SIG-M5 (cell line): ENCODE measurements around the gene DPP3.

Experiments used
- DNase-seq: peaks from one replicate; lab custom pipeline; 2025; lab: John Stamatoyannopoulos, UW

Gene DPP3

DNA sequence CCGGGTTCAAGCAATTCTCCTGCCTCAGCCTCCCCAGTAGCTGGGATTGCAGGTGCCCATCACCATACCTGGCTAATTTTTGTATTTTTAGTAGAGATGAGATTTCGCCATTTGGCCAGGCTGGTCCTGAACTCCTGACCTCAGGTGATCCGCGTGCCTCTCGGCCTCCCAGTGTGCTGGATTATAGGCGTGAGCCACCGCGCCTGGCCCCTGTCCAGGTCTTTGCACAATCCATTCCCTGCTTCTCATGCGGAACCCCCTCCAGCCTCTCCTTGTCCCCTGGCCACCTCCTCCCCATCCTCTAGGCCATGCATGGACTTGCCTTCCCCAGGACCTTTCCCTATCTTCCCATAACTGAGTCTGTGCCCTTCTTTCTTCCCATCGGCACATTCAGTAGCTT, 8.7 kb downstream of the DPP3 start:
- DNase-seq, result no peak

GRCh38 chr11:66489636-66490035, 9.4 kb downstream of the DPP3 start:
- DNase-seq, result no peak

DNA sequence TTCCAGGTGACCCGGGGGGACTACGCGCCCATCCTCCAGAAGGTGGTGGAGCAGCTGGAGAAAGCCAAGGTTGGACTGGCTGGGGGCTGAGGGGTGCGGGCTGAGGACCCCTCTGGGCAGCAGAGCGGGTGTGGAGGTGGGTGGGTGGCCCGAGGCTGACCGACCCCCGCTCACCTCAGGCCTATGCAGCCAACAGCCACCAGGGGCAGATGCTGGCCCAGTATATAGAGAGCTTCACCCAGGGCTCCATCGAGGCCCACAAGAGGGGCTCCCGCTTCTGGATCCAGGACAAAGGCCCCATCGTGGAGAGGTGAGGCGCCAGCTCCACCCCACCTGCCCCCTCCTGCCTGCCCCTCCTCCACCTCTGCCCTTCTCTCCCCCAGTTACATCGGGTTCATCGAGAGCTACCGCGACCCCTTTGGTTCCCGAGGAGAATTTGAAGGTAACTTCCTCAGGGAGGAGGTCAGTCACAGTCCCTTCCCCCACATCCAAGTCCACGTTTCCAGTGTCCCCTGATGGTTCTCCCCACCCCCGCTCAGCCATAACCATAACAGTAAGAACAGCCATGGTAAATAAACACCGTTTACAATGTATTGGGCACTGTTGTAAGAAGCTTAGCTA, 11.2 kb downstream of the DPP3 start:
- DNase-seq, result no peak

DNA sequence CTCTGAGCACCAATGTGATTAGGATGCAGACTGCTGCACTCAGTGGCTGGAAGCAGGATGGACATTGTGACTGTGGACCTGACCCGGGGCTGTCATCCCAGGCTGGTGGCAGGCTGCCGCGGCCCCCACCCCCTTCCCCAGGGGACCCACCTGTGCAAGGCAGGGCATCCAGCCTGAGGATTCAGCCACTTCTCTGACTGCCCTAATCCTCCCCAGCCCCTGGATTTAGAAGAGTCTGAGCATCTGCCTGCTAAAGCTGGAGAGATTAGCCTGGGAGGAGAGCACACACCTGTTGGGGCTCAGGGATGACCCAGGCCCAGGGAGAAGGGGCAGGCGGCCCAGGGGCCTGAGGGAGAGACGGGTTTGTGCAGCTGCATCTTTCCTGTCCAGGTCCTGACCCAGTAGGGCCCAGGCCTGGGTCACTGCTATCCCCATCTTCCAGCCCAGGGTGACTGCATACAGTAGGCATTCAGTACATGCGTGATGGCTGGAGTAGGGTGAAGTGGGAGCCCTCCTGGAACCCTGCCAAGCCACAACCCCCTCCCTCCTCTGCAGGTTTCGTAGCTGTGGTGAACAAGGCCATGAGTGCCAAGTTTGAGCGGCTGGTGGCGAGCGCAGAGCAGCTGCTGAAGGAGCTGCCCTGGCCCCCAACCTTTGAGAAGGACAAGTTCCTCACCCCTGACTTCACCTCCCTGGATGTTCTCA, 12.1 kb downstream of the DPP3 start:
- no peak for DNase-seq

- no peak for DNase-seq
Measured at GRCh38 chr11:66493130-66493529, 12.9 kb downstream of the DPP3 start.

GRCh38 chr11:66494458-66494857, 14.2 kb downstream of the DPP3 start:
- no peak for DNase-seq

- no peak for DNase-seq
Measured at GRCh38 chr11:66494935-66495334, 14.7 kb downstream of the DPP3 start.

- DNase-seq, result no peak
Measured at GRCh38 chr11:66495401-66495854, 15.2 kb downstream of the DPP3 start.

GRCh38 chr11:66497206-66497605, 17.0 kb downstream of the DPP3 start:
- no peak for DNase-seq

DNA sequence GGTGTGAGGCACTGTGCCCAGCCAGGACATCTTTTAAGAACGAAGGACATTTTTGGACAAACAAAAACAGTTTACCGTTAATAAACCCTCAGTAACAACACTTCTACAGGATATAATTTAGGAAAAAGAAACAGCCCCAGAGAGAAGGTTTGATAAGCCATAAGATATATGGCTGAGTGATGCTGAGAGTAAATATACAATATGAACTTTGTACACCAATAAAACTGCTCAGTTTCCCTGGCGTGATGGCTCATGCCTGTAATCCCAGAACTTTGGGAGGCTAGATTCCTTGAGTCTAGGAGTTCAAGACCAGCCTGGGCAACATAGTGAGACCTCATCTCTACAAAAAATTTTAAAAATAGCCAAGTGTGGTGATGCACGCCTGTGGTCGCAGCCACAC, 18.3 kb downstream of the DPP3 start:
- no peak for DNase-seq

- no peak for DNase-seq
Measured at GRCh38 chr11:66505276-66505816, 25.1 kb downstream of the DPP3 start.

DNA sequence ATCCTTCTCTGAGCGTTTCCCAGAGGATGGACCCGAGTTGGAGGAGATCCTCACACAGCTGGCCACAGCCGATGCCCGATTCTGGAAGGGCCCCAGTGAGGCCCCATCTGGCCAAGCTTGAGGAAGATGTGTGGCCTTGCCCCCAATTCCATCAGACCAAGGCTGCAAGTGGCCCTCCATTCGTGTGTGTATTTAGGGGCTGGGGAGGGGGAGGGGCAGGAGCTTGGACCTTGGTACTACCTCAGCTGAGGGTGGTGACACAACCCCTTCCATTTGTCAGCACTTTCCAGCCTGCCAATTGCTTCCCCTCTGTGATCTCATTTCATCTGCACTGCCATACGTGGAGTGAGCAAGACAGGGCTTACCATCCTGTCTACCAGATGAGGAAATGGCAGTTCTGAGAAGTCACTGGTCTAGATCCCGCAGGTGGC, 28.9 kb downstream of the DPP3 start:
- DNase-seq, result no peak

DNA sequence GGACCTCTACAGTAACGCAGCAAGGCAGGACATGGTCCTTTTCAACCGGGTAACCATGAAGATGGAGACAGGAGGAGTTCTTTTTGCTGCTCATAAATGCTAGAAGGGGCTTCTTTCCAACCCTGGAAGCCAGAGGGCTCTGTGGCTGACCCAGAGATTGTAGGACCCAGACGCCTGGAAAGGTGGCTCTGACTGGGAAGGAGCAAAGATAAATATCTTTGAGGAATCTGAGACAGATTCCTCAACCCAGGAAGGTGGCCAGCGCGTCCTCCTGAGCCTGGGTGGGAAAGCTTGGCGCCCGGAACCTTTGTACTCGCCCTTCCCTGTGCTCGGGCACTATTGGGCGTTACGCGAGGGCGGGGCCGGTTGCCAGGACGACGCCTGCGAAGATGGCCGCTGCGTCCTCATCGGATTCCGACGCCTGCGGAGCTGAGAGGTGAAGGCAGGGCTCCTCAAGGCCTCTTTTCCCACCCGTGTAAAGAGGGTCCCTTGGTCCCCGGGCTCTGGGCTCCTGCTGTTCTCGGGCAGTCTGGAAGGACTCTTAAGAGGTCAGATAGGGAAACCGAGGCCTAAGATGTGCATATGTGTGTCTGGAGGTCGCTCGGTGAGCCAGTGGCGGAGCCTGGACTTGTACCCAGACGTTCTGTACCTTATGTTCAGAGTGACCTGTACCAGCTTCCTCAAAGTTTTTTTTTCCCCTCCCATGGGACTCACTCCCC, 30.2 kb downstream of the DPP3 start, which contains the start of gene BBS1:
Gene BBS1 (plus strand): TSS at position 365 of the 719 bp plus-strand sequence. CDS start 25 bp downstream, at position 390.
- no peak for DNase-seq

DNA sequence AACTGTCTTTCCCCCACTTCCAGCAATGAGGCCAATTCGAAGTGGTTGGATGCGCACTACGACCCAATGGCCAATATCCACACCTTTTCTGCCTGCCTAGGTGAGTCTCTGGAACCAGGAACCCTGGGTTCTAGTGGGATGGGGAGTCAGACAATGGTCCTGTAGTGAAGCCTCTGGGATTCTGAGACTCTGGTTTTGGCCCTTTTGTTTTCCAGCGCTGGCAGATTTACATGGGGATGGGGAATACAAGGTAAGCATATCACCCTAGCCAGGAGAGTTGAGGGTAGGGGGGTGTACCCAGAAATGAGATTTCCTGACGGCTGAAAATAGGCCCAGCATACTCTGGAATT, 30.7 kb downstream of the DPP3 start:
- no peak for DNase-seq

DNA sequence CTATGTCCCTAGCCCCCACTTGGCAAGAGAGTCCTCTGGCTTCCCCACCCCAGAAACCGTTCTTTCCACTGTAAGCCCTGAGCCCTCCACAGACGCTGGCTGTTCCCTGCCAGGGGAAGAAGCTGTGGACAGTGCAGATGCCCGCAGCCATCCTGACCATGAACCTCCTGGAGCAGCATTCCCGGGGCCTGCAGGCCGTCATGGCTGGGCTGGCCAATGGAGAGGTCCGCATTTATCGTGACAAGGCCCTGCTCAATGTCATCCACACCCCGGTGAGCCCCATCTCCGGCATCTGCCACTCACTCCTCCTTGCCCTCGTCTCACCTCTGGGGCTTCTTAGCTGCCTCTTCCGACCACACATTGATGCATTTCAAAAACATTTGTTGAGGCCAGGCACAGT, 43.4 kb downstream of the DPP3 start:
- DNase-seq, result no peak

DNA sequence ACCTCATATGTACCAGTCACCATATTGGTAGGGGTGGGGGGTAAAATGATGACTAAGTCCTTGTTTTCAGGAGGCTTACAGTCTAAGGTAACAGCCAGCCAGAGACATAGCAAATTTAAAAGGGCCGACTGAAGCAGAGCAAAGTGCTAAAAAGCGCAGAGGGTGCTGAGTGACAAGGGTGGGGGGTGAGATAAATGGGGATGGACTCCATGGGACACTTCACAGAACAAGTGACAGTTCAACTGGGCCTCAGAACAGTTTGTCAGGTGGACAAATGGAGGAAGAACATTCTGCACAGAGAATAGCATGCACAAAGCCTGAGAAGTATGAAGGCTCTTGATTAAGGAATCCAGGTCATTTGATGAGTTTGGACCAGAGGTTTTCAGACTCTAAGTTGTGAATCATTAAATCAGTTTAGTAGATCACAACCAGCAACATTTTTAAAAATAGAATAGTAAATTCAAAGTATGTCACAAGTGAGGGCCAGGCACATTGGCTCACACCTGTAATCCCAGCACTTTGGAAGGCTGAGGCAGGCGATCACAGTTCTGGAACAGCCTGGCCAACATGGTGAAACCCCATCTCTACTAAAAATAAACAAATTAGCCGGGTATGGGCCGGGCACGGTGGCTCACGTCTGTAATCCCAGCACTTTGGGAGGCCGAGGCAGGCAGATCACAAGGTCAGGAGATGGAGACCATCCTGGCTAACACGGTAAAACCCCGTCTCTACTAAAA, 44.2 kb downstream of the DPP3 start:
- DNase-seq, result no peak

- DNase-seq, result no peak
Measured at GRCh38 chr11:66529069-66529468, 48.8 kb downstream of the DPP3 start.

DNA sequence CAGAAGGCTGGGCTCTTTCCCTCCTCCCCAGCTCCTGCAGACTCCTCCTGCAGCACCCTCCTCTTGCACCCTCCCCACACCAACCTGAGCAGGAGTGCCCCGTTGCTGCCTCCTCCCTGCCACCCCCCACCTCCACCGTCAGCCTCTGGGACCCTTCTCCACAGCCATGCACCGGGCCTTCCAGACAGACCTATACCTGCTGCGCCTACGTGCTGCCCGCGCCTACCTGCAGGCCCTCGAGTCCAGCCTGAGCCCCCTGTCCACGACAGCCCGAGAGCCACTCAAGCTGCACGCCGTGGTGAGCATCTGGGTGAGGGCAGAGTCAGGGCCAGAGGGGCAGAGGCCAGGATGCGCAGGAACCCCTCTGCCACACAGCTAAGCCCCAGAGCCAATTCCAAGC, 49.4 kb downstream of the DPP3 start:
- no peak for DNase-seq

DNA sequence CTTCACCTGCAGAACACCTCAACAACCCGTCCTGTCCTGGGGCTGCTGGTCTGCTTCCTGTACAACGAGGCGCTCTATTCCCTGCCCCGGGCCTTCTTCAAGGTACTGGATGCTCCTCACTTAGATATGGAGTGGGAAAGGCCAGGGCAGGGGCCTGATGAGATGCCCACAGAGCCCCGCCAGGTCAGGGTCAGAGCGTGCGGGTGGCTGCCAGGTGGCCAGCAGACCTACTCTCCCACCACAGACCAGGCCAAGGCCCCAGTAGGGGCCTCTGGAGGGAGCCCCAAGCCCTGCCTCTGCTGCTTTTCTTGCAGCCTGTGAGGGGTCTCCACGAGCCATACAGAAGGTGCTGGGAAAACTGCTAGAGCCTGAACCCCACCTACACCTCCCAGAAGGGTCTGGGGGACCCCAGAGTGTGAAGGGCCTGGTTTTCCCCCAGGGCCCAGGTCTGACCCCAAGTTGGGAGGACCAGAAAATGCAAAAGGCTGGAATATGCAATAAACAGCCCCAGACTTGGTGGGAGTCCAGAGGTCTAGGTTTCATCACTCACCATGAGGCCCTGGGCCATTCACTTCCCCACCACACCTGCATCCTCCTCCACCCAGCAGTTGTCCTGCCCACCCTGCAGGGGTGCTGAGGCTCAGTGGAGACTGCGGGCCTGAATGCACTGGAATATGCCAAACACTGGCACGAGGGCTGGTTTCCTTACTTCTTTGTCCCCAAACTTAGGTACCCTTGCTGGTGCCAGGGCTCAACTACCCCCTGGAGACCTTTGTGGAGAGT, 50.9 kb downstream of the DPP3 start:
- DNase-seq, result no peak

- no peak for DNase-seq
Measured at GRCh38 chr11:66531841-66532240, 51.6 kb downstream of the DPP3 start.

DNA sequence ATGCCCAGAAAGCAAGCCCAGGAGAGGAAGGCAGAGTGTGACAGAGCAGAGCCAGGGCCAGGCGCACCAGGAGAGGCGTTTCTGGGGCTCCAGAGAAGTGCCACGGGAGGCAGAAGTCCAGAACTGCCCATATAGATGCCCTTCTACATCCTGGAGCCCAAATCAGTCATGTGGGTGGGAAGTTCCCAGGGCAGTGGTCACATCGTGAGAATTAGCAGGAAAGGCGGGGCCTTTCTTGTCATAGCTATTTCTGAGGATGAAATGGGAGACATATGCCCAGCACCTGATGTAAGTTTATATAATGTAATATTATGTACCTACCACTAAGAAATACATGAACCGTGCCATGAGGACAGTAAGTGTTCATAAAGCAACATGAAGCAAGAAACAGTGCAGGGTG, 52.5 kb downstream of the DPP3 start:
- no peak for DNase-seq
